H9 (cell line): Measurements from ENCODE around the gene RMC1. TPM values are rescaled to one million over a fixed set of nuclear protein-coding genes. Genes with fewer than 3 reads are reported as not detected.

ENCODE experiments used
- DNase-seq: peaks from one replicate; pipeline ENCODE4 v3.0.0-alpha.2; 2017
- H2AFZ ChIP-seq: one replicate; pipeline ENCODE4 v1.6.1; 2013; ENCODE audit warnings: mild to moderate bottlenecking, low read length, control low read depth, moderate library complexity
- H2AK5ac ChIP-seq: 2 replicates; pipeline ENCODE4 v1.6.1; 2013; ENCODE audit warnings: low read length, control low read depth, mixed read lengths; ENCODE audit not compliant: insufficient read length
- H2BK120ac ChIP-seq: one replicate; pipeline ENCODE4 v1.6.1; 2013; ENCODE audit warnings: low read depth, mild to moderate bottlenecking, low read length, control low read depth, inconsistent platforms; ENCODE audit not compliant: poor library complexity, severe bottlenecking
- H2BK12ac ChIP-seq: 2 replicates; pipeline ENCODE4 v1.6.1; 2013; ENCODE audit warnings: low read length, control low read depth, mixed read lengths, low read depth; ENCODE audit not compliant: insufficient read length
- H2BK15ac ChIP-seq: 2 replicates; pipeline ENCODE4 v1.6.1; 2013; ENCODE audit warnings: low read depth, low read length, control low read depth
- H2BK20ac ChIP-seq: one replicate; pipeline ENCODE4 v1.6.1; 2013; ENCODE audit warnings: low read depth, mild to moderate bottlenecking, low read length, control low read depth, inconsistent platforms; ENCODE audit not compliant: poor library complexity, severe bottlenecking
- H2BK5ac ChIP-seq: 2 replicates; pipeline ENCODE4 v1.6.1; 2013; ENCODE audit warnings: low read length, control low read depth, mixed read lengths; ENCODE audit not compliant: insufficient read length
- H3K14ac ChIP-seq: 2 replicates; pipeline ENCODE4 v1.6.1; 2013; ENCODE audit warnings: low read length, control low read depth; ENCODE audit not compliant: insufficient read depth
- H3K18ac ChIP-seq: 2 replicates; pipeline ENCODE4 v1.6.1; 2013; ENCODE audit warnings: low read depth, mild to moderate bottlenecking, mixed read lengths, low read length, control low read depth; ENCODE audit not compliant: insufficient read length
- H3K23ac ChIP-seq: 2 replicates; pipeline ENCODE4 v1.6.1; 2013; ENCODE audit warnings: low read length, control low read depth, mixed read lengths, low read depth; ENCODE audit not compliant: insufficient read length
- H3K23me2 ChIP-seq: 2 replicates; pipeline ENCODE4 v1.6.1; 2013; ENCODE audit warnings: low read depth, mild to moderate bottlenecking, mixed read lengths, low read length, control low read depth; ENCODE audit not compliant: insufficient read length, poor library complexity, severe bottlenecking
- H3K27ac ChIP-seq: 2 replicates; pipeline ENCODE4 v1.5.1; 2013; ENCODE audit warnings: low read length, control low read depth, mixed read lengths, low read depth; ENCODE audit not compliant: insufficient read length
- H3K27me3 ChIP-seq: 2 replicates; pipeline ENCODE4 v1.6.1; 2013; ENCODE audit warnings: low read length, control low read depth, inconsistent platforms; ENCODE audit not compliant: insufficient read depth
- H3K4ac ChIP-seq: 2 replicates; pipeline ENCODE4 v1.6.1; 2013; ENCODE audit warnings: low read depth, mild to moderate bottlenecking, control low read depth, inconsistent platforms, low read length, moderate library complexity
- H3K4me1 ChIP-seq: 2 replicates; pipeline ENCODE4 v1.6.1; 2013; ENCODE audit warnings: low read length, control low read depth, inconsistent platforms; ENCODE audit not compliant: insufficient read depth
- H3K4me2 ChIP-seq: 2 replicates; pipeline ENCODE4 v1.6.1; 2013; ENCODE audit warnings: low read length, control low read depth, mixed read lengths; ENCODE audit not compliant: insufficient read length, insufficient read depth
- H3K56ac ChIP-seq: 2 replicates; pipeline ENCODE4 v1.6.1; 2013; ENCODE audit warnings: low read depth, mild to moderate bottlenecking, mixed read lengths, low read length, control low read depth; ENCODE audit not compliant: insufficient read length
- H3K79me1 ChIP-seq: 2 replicates; pipeline ENCODE4 v1.6.1; 2013; ENCODE audit warnings: low read depth, mild to moderate bottlenecking, moderate library complexity, low read length, control low read depth, inconsistent platforms; ENCODE audit not compliant: insufficient read depth, poor library complexity, severe bottlenecking
- H3K79me2 ChIP-seq: 2 replicates; pipeline ENCODE4 v1.6.1; 2013; ENCODE audit warnings: low read length, control low read depth, inconsistent platforms; ENCODE audit not compliant: insufficient read depth
- H3K9ac ChIP-seq: 2 replicates; pipeline ENCODE4 v1.6.1; 2013; ENCODE audit warnings: low read length, control low read depth, mixed read lengths; ENCODE audit not compliant: insufficient read length; ENCODE audit errors: extremely low read depth
- H3K9me3 ChIP-seq: one replicate; pipeline ENCODE4 v1.6.1; 2013; ENCODE audit warnings: low read depth, low read length, inconsistent platforms; ENCODE audit not compliant: control insufficient read depth
- H3T11ph ChIP-seq: one replicate; pipeline ENCODE4 v1.6.1; 2013; ENCODE audit warnings: mild to moderate bottlenecking, low read length, control low read depth, inconsistent platforms
- H4K20me1 ChIP-seq: one replicate; pipeline ENCODE4 v1.6.1; 2013; ENCODE audit not compliant: control insufficient read depth, insufficient read length, insufficient read depth
- H4K5ac ChIP-seq: 2 replicates; pipeline ENCODE4 v1.6.1; 2013; ENCODE audit warnings: low read depth, mild to moderate bottlenecking, mixed read lengths, low read length, control low read depth; ENCODE audit not compliant: insufficient read length
- H4K8ac ChIP-seq: replicated peaks from 2 replicates; pipeline ENCODE4 v1.6.1; 2013; ENCODE audit warnings: low read length, control low read depth, mixed read lengths, low read depth; ENCODE audit not compliant: insufficient read length
- H4K91ac ChIP-seq: 2 replicates; pipeline ENCODE4 v1.6.1; 2013; ENCODE audit warnings: low read depth, mild to moderate bottlenecking, moderate library complexity, mixed read lengths, low read length, control low read depth; ENCODE audit not compliant: insufficient read length
- H3K27ac Mint-ChIP-seq, 3 experiments: 2 replicates in 2 of 3; 3 replicates in 1 of 3; pipeline ENCODE4 v1.8.0; 2020 to 2021; ENCODE audit warnings: mixed read lengths in 3 of 3, mild to moderate bottlenecking in 1 of 3, moderate library complexity in 1 of 3
- H3K27me3 Mint-ChIP-seq: 2 replicates; pipeline ENCODE4 v1.8.0; 2021; ENCODE audit warnings: low read depth, mild to moderate bottlenecking, moderate library complexity, mixed read lengths
- H3K36me3 Mint-ChIP-seq, 3 experiments: 2 replicates in 2 of 3; 3 replicates in 1 of 3; pipeline ENCODE4 v1.8.0; 2020 to 2021; ENCODE audit warnings: low read depth in 3 of 3, mixed read lengths in 3 of 3; ENCODE audit not compliant: insufficient read depth in 1 of 3
- H3K4me1 Mint-ChIP-seq, 2 experiments: 2 replicates each; pipeline ENCODE4 v1.8.0; 2020; ENCODE audit warnings: mixed read lengths in 2 of 2
- H3K4me3 Mint-ChIP-seq, 2 experiments: 2 replicates in 1 of 2; 3 replicates in 1 of 2; pipeline ENCODE4 v1.8.0; 2020 to 2021; ENCODE audit warnings: mild to moderate bottlenecking in 2 of 2, mixed read lengths in 2 of 2, moderate library complexity in 1 of 2
- H3K9me3 Mint-ChIP-seq, 2 experiments: 2 replicates in 1 of 2; 3 replicates in 1 of 2; pipeline ENCODE4 v1.8.0; 2020; ENCODE audit warnings: mild to moderate bottlenecking in 2 of 2, mixed read lengths in 2 of 2, moderate library complexity in 1 of 2
- CTCF ChIP-seq: fragments of 200-600 bp; sonication (generic); conservative IDR thresholded peaks from 3 replicates; pipeline ENCODE4 v1.8.0; 2021; ENCODE audit warnings: antibody characterized with exemption, mild to moderate bottlenecking
- WGBS: extraction: QIAGEN DNeasy Blood & Tissue Kit; methylation state at CpG from one replicate; pipeline ENCODE4 v1.1.7; 2013; ENCODE audit warnings: missing lambda C conversion rate, low lambda C conversion rate, mixed read lengths; ENCODE audit not compliant: insufficient read length; ENCODE audit errors: extremely low coverage; 5-methylcytosine and 5-hydroxymethylcytosine counted together
- total RNA-seq: library from RNA; stranded (reverse); gene quantifications from 2 replicates; pipeline ENCODE4 v1.2.1, GENCODE V29; 2021

RMC1 gene
- total RNA-seq, 1 experiment from 2014 or later = 21.3 TPM

- Histone ChIP-seq H2BK20ac (no peak overlapping the region), H3K79me2 (no peaks in the 10 kb centered on the region), H4K8ac (no peak overlapping the region), H3K56ac (no peak overlapping the region), H3K27me3 (no peaks in the 10 kb centered on the region), H3K4me2 (no peak overlapping the region), H4K20me1 (no peaks in the 10 kb centered on the region), H3K9ac (no peak overlapping the region), H2BK12ac (no peak overlapping the region), H3K27ac (no peak overlapping the region), H2AFZ (no peak overlapping the region), H3K79me1 (no peaks in the 10 kb centered on the region), H3K23me2 (no peaks in the 10 kb centered on the region), H3K9me3 (no peaks in the 10 kb centered on the region), H3K4ac (no peak overlapping the region), H4K5ac (no peak overlapping the region), H3K23ac (no peak overlapping the region), H2BK120ac (no peak overlapping the region), H3K14ac (no peak overlapping the region), H2BK5ac (no peak overlapping the region), H3K4me1 (no peaks in the 10 kb centered on the region), H2BK15ac (no peak overlapping the region), H2AK5ac (no peak overlapping the region), H3K18ac (no peak overlapping the region), H3T11ph (no peak overlapping the region), H4K91ac (no peak overlapping the region)
- Mint-ChIP-seq H3K36me3 (peaks cover 18 to 66% (median 41%) of the 10 kb centered on the region in 3 experiments; a peak in 6 of 7 replicates), H3K4me3 (no peak overlapping the region), H3K27me3 (no peaks in the 10 kb centered on the region), H3K27ac (peak overlapping the region in 1 of 3 experiments; percentile 51; a peak in 1 of 7 replicates), H3K4me1 (no peaks in the 10 kb centered on the region), H3K9me3 (no peaks in the 10 kb centered on the region)
- DNase-seq = no peak
- TF ChIP-seq CTCF = no peak
- WGBS = no CpG with 5 or more reads among the region's 2 CpGs
Measured at GRCh38 chr18:23563377-23564043, 60.2 kb downstream of the RMC1 start.
